ENCODE data around the gene WDR1.

The WDR1 gene

GRCh38 chr4:10121568-10122208, 5.1 kb upstream of the WDR1 start:
- H3K9me2 ChIP-seq (replicated peaks; ENCODE audit: insufficient read depth, low read length), result no peaks in the 10 kb centered on the region
- no peaks in the 10 kb centered on the region for H3K79me2 ChIP-seq (ENCODE audit: insufficient read depth, low read length)
- H3K9ac ChIP-seq (ENCODE audit: low read length), result no peak overlapping the region
- no peaks in the 10 kb centered on the region for H3K9me3 ChIP-seq (ENCODE audit: insufficient read depth, low read length)
- H3F3A ChIP-seq (ENCODE audit: insufficient read depth), result no peaks in the 10 kb centered on the region
- no peak overlapping the region for H3K4me3 ChIP-seq (ENCODE audit: insufficient read depth, low read length, poor library complexity, severe bottlenecking)
- no peaks in the 10 kb centered on the region for H3K27me3 ChIP-seq (ENCODE audit: low read length)
- no peak overlapping the region for H3K27ac ChIP-seq (ENCODE audit: low read depth, low read length)
- no peaks in the 10 kb centered on the region for H3K36me3 ChIP-seq (ENCODE audit: low read length)
- TF ChIP-seq CTCF (IDR thresholded peaks at IDR 0.05; ENCODE audit: insufficient read depth, low read length, poor library complexity, severe bottlenecking), result no peak
- TF ChIP-seq EZH2phosphoT487 (conservative IDR thresholded peaks at IDR 0.05; ENCODE audit: low read length), result no peak
- no peak overlapping the region for H3K4me2 ChIP-seq (ENCODE audit: low read depth, low read length, poor library complexity, severe bottlenecking)
- H4K20me1 ChIP-seq (ENCODE audit: low read depth, low read length), result no peaks in the 10 kb centered on the region
- no peak overlapping the region for H2AFZ ChIP-seq (ENCODE audit: low read depth, low read length, severe bottlenecking)

DNA sequence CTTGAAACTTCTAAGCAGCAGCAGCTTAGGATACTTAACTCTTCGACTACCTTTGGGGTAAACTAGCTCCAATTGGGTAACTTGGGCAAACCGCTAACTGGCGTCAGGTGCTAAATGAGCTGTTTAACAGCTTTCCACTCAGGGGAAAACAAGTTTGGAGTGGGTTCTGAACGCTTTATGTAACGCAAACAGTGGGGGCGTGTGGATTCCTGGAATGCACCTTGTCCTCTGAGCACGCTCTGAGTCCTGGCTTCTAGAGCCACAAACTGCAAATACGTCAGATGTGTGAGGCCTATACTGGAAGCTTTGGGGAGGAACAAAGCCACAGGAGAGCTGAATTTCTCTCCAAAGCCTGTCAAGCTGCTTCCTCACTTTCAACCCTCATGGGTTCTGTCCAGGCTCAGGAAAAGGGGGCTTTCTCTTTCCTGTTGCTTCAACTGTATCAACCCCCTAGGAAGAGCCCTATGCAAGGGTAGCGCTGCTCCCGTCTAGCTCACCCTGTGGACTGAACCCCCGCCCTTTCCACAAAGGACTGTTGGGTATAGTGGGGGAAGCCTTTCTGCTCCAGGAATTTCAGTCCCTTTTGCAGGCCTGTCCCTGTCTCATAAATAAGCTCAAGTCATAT, 4.5 kb upstream of the WDR1 start:
- TF ChIP-seq EZH2phosphoT487 (conservative IDR thresholded peaks at IDR 0.05; ENCODE audit: low read length) (no peak), CTCF (IDR thresholded peaks at IDR 0.05; ENCODE audit: insufficient read depth, low read length, poor library complexity, severe bottlenecking) (no peak)
- H3K27ac ChIP-seq (ENCODE audit: low read depth, low read length), result no peak overlapping the region
- H3K9me3 ChIP-seq (ENCODE audit: insufficient read depth, low read length), result no peaks in the 10 kb centered on the region
- no peak overlapping the region for H3K4me3 ChIP-seq (ENCODE audit: insufficient read depth, low read length, poor library complexity, severe bottlenecking)
- no peaks in the 10 kb centered on the region for H4K20me1 ChIP-seq (ENCODE audit: low read depth, low read length)
- no peaks in the 10 kb centered on the region for H3K27me3 ChIP-seq (ENCODE audit: low read length)
- H3K36me3 ChIP-seq (ENCODE audit: low read length), result no peaks in the 10 kb centered on the region
- H3K9me2 ChIP-seq (replicated peaks; ENCODE audit: insufficient read depth, low read length), result no peaks in the 10 kb centered on the region
- H3K79me2 ChIP-seq (ENCODE audit: insufficient read depth, low read length), result peaks cover 1% of the 10 kb centered on the region
- no peaks in the 10 kb centered on the region for H3F3A ChIP-seq (ENCODE audit: insufficient read depth)
- H2AFZ ChIP-seq (ENCODE audit: low read depth, low read length, severe bottlenecking), result no peak overlapping the region
- no peak overlapping the region for H3K9ac ChIP-seq (ENCODE audit: low read length)
- H3K4me2 ChIP-seq (ENCODE audit: low read depth, low read length, poor library complexity, severe bottlenecking), result no peak overlapping the region

- no peaks in the 10 kb centered on the region for H3F3A ChIP-seq (ENCODE audit: insufficient read depth)
- TF ChIP-seq CTCF (IDR thresholded peaks at IDR 0.05; ENCODE audit: insufficient read depth, low read length, poor library complexity, severe bottlenecking) (no peak), EZH2phosphoT487 (conservative IDR thresholded peaks at IDR 0.05; ENCODE audit: low read length) (no peak)
- H3K9ac ChIP-seq (ENCODE audit: low read length), result no peak overlapping the region
- peaks cover 14% of the 10 kb centered on the region for H3K79me2 ChIP-seq (ENCODE audit: insufficient read depth, low read length)
- no peaks in the 10 kb centered on the region for H3K9me2 ChIP-seq (replicated peaks; ENCODE audit: insufficient read depth, low read length)
- H2AFZ ChIP-seq (ENCODE audit: low read depth, low read length, severe bottlenecking), result no peak overlapping the region
- H3K27me3 ChIP-seq (ENCODE audit: low read length), result no peaks in the 10 kb centered on the region
- H4K20me1 ChIP-seq (ENCODE audit: low read depth, low read length), result peaks cover 3% of the 10 kb centered on the region; the same call in 1 of the 2 replicates
- H3K36me3 ChIP-seq (ENCODE audit: low read length), result peaks cover 5% of the 10 kb centered on the region
- H3K27ac ChIP-seq (ENCODE audit: low read depth, low read length), result no peak overlapping the region
- no peak overlapping the region for H3K4me2 ChIP-seq (ENCODE audit: low read depth, low read length, poor library complexity, severe bottlenecking)
- no peaks in the 10 kb centered on the region for H3K9me3 ChIP-seq (ENCODE audit: insufficient read depth, low read length)
- H3K4me3 ChIP-seq (ENCODE audit: insufficient read depth, low read length, poor library complexity, severe bottlenecking), result no peak overlapping the region
These were observed 3.2 kb upstream of the WDR1 start for GRCh38 chr4:10119773-10120172.

Measured in SU-DHL-6 (cell line).